Measurements from ENCODE around the gene STK32A. TPM values are rescaled to one million over a fixed set of nuclear protein-coding genes. Genes with fewer than 3 reads are reported as not detected.

The STK32A gene
- total RNA-seq, 1 experiment from 2014 or later, result not detected

DNA sequence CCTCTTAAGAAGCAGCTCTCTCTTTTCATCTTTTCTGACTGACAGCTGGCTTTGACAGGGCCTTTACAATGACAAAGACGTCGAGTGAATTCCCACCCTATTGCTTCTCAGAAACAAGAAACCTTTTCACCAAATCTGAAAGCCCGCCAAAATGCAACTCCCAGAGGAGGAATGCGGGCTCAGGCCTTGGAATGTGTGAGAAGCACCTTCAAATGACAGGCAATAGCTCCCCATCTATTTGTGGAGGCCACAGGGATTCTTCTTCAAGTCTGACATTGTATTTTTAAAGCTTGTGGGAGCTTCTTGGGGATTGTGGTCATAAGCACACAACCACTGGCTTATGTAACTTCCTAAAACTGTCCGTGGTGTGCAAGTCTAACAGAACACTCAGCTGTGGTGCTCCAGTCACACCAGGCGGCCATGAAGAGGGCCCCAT is 202.4 kb downstream of the STK32A start:
- intact Hi-C loops (cut with micrococcal nuclease; ENCODE audit: unreplicated experiment), result no loop called here
- in situ Hi-C loops (cut with HindIII; ENCODE audit: low pct_unique_long_range_greater_than_20kb, low sequenced_read_pairs), result no loop called here
- no peak for ATAC-seq

More for the DNA sequence above, 202.4 kb downstream of the STK32A start:
- POLR2A ChIA-PET, result no interaction called here
- no peaks in the 10 kb centered on the region for H3K4me1 ChIP-seq (ENCODE audit: control insufficient read depth, insufficient read depth, low read length)
- BruUV-seq (replicated peaks), result no TSS peak
- H3K27me3 ChIP-seq (ENCODE audit: control insufficient read depth, insufficient read depth, low read length), result peaks cover 4% of the 10 kb centered on the region; the same call in 1 of the 2 replicates
- H3K27ac ChIP-seq (ENCODE audit: low read length), result no peak overlapping the region
- no peak for TF ChIP-seq TCF7L2 (IDR thresholded peaks at IDR 0.05; ENCODE audit: low read depth, low read length)
- H3K36me3 ChIP-seq (ENCODE audit: control insufficient read depth, insufficient read depth, low read length), result no peaks in the 10 kb centered on the region
- no peak overlapping the region for H3K4me3 ChIP-seq (ENCODE audit: low read depth in 2 of 2, low read length in 2 of 2)
- DNase-seq (ENCODE audit: low read depth, low spot score), result no peak
- no peaks in the 10 kb centered on the region for H3K9me3 ChIP-seq (ENCODE audit: control insufficient read depth, insufficient read depth, low read depth, low read length)
- CTCF ChIA-PET, result no interaction called here
